C4-2B (cell line): ENCODE measurements around the gene PPP1R12B.
"Not testable (repeated sequence)": the region's sequence is repeated elsewhere in the genome, so short reads cannot be mapped to it uniquely, and the experiment has no call there.

Experiments
- CTCF ChIP-seq: fragments of 450-650 bp; conservative IDR thresholded peaks from 2 replicates; pipeline ENCODE4 v1.5.1; 2017; ENCODE audit warnings: mild to moderate bottlenecking
- ZFX ChIP-seq: fragments of 450-650 bp; IDR thresholded peaks from 2 replicates; pipeline ENCODE4 v1.6.1; 2017

- not testable (repeated sequence) for TF ChIP-seq CTCF, ZFX
Observed at GRCh38 chr1:202352583-202353197, 4.2 kb downstream of the PPP1R12B start.
